ENCODE measurements around the gene LRP3.

- TF ChIP-seq CTCF (IDR thresholded peaks at IDR 0.05 in 4 of 5, conservative IDR thresholded peaks at IDR 0.05 in 1 of 5) = no peak
- no peak for TF ChIP-seq POLR2A (IDR thresholded peaks at IDR 0.05)
Observed at GRCh38 chr19:33255781-33256180, 61.7 kb downstream of the LRP3 start.
